CD4-positive, alpha-beta T cell treated with Interleukin-15 for 4 hours (primary cell): ENCODE measurements around the gene UBE2Q2.
"Not testable (repeated sequence)": the region's sequence is repeated elsewhere in the genome, so short reads cannot be mapped to it uniquely, and the experiment has no call there.

ENCODE experiments used
- DNase-seq: peaks from one replicate; pipeline ENCODE4 v3.0.0-alpha.2; 2020; ENCODE audit warnings: low spot score

The UBE2Q2 gene

GRCh38 chr15:75823860-75824613, 19.2 kb upstream of the UBE2Q2 start:
- DNase-seq, result no peak

GRCh38 chr15:75827691-75828090, 15.6 kb upstream of the UBE2Q2 start:
- DNase-seq, result no peak

- DNase-seq, result no peak
These were observed 14.8 kb upstream of the UBE2Q2 start for GRCh38 chr15:75828429-75828828.

GRCh38 chr15:75830910-75831805, 12.1 kb upstream of the UBE2Q2 start:
- DNase-seq, result no peak

- no peak for DNase-seq
These were observed 11.5 kb upstream of the UBE2Q2 start for GRCh38 chr15:75831806-75832102.

- no peak for DNase-seq
These were observed 11.1 kb upstream of the UBE2Q2 start for GRCh38 chr15:75832114-75832513.

GRCh38 chr15:75834021-75834420, 9.2 kb upstream of the UBE2Q2 start:
- no peak for DNase-seq

GRCh38 chr15:75835990-75836958, 7.0 kb upstream of the UBE2Q2 start:
- no peak for DNase-seq

- DNase-seq, result peak; percentile 80
These were observed 6.3 kb upstream of the UBE2Q2 start for GRCh38 chr15:75836959-75837334.

GRCh38 chr15:75840659-75841058, 2.6 kb upstream of the UBE2Q2 start:
- DNase-seq, result no peak

GRCh38 chr15:75841626-75842025, 1.6 kb upstream of the UBE2Q2 start:
- no peak for DNase-seq

- DNase-seq, result peak; percentile 49
These were observed 683 bp downstream of the UBE2Q2 start for GRCh38 chr15:75843678-75844581.

- peak; percentile 59 for DNase-seq
These were observed 1.5 kb downstream of the UBE2Q2 start for GRCh38 chr15:75844629-75845335.

GRCh38 chr15:75849167-75849566, 5.9 kb downstream of the UBE2Q2 start:
- DNase-seq, result no peak

- no peak for DNase-seq
These were observed 7.5 kb downstream of the UBE2Q2 start for GRCh38 chr15:75850708-75851107.

GRCh38 chr15:75851566-75851965, 8.3 kb downstream of the UBE2Q2 start:
- not testable (repeated sequence) for DNase-seq

GRCh38 chr15:75857886-75858285, 14.6 kb downstream of the UBE2Q2 start:
- DNase-seq, result no peak

GRCh38 chr15:75861750-75862402, 18.6 kb downstream of the UBE2Q2 start:
- DNase-seq, result no peak

GRCh38 chr15:75862796-75863195, 19.5 kb downstream of the UBE2Q2 start:
- no peak for DNase-seq
